HG03159 (cell line): ENCODE measurements around the gene OSMR.

Source experiments
- ATAC-seq: cut with Tn5 transposase; IDR thresholded peaks from one replicate; pipeline ENCODE4 v1.9.1; 2021; ENCODE audit warnings: mild to moderate bottlenecking, moderate library complexity; ENCODE audit not compliant: unreplicated experiment

OSMR gene

GRCh38 chr5:38871058-38871605 is 25.3 kb downstream of the OSMR start:
- no peak for ATAC-seq

- no peak for ATAC-seq
These were observed 26.2 kb downstream of the OSMR start for GRCh38 chr5:38871790-38872551.

GRCh38 chr5:38872826-38873225 is 27.0 kb downstream of the OSMR start:
- no peak for ATAC-seq

GRCh38 chr5:38874948-38875456 is 29.2 kb downstream of the OSMR start:
- ATAC-seq: no peak

- ATAC-seq: no peak
These were observed 32.7 kb downstream of the OSMR start for GRCh38 chr5:38878391-38879077.

GRCh38 chr5:38879078-38879460 is 33.3 kb downstream of the OSMR start:
- no peak for ATAC-seq

GRCh38 chr5:38883842-38884241 is 38.0 kb downstream of the OSMR start:
- ATAC-seq: no peak

GRCh38 chr5:38885208-38885607 is 39.4 kb downstream of the OSMR start:
- ATAC-seq: no peak

GRCh38 chr5:38888041-38888440 is 42.2 kb downstream of the OSMR start:
- ATAC-seq: no peak

- no peak for ATAC-seq
These were observed 43.6 kb downstream of the OSMR start for GRCh38 chr5:38889424-38889823.

- no peak for ATAC-seq
These were observed 45.8 kb downstream of the OSMR start for GRCh38 chr5:38891563-38891962.

GRCh38 chr5:38892363-38892762 is 46.6 kb downstream of the OSMR start:
- ATAC-seq: no peak

GRCh38 chr5:38896760-38897159 is 50.9 kb downstream of the OSMR start:
- ATAC-seq: no peak

GRCh38 chr5:38899936-38900335 is 54.1 kb downstream of the OSMR start:
- ATAC-seq: no peak

- no peak for ATAC-seq
These were observed 59.7 kb downstream of the OSMR start for GRCh38 chr5:38905516-38905915.

GRCh38 chr5:38906503-38906902 is 60.7 kb downstream of the OSMR start:
- no peak for ATAC-seq

- ATAC-seq: no peak
These were observed 66.1 kb downstream of the OSMR start for GRCh38 chr5:38911933-38912332.

GRCh38 chr5:38913714-38914113 is 67.9 kb downstream of the OSMR start:
- no peak for ATAC-seq

- no peak for ATAC-seq
These were observed 71.0 kb downstream of the OSMR start for GRCh38 chr5:38916802-38917201.

- no peak for ATAC-seq
These were observed 75.4 kb downstream of the OSMR start for GRCh38 chr5:38921174-38921573.

- ATAC-seq: peak; percentile 85
These were observed 76.4 kb downstream of the OSMR start for GRCh38 chr5:38922199-38922598.
